HuH-7 (cell line): ENCODE results near the gene TST.

ENCODE experiments used
- DNase-seq: peaks from one replicate; pipeline ENCODE4 v3.0.0; 2011; ENCODE audit warnings: low spot score

Gene TST

DNA sequence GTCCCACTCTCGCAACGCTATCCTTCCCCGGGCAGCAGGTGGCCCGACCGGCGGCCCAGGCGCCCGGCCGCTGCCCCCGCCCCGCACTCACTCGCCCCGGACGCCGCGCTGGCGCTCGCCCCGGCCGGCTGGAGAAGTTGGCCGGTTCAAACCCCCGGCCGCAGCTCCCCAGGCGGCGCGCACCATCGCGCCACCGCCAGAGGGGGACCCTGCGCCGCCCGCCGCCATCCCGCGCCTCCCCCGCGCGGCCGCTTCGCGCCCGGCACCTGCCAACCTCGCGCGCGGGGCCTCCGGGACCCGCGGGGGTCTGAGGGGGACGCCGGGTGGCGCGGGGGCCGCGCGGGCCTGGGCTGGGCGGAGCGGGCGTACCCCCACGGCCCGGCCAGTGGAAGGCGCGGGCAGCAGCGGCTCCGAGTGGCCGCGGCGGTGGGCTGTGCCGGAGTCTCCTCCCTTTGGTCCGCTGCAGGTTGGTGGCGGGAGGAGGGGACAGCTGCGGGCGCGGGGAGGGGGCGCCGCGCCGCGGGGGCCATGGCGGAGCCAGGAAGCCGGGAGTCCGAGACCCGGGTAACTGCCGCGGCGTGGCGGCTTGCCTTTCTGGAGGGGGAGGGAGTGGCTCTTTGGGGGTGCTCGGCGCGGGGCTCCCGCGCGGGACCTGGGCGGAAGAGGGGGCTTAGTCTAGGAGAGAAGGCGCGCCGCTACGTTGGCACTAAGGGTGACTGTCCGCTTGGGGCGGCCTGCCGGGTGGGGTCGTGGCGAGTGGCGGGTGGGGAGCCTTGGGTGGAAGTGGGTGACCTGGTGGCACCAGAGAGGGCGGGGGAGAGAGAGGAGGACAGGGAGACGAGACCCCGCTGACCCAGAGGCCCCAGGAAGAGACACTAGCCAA, at the start of gene TST, which contains the start of gene MPST:
Gene TST, minus strand, starts transcription at position 139 of the 883 bp plus-strand sequence. CDS start 715 bp downstream, outside the sequence.
Gene MPST, plus strand, starts transcription at position 434 of the 883 bp plus-strand sequence. Its CDS starts 95 bp downstream, at position 529.
- DNase-seq: peak; percentile 94

DNA sequence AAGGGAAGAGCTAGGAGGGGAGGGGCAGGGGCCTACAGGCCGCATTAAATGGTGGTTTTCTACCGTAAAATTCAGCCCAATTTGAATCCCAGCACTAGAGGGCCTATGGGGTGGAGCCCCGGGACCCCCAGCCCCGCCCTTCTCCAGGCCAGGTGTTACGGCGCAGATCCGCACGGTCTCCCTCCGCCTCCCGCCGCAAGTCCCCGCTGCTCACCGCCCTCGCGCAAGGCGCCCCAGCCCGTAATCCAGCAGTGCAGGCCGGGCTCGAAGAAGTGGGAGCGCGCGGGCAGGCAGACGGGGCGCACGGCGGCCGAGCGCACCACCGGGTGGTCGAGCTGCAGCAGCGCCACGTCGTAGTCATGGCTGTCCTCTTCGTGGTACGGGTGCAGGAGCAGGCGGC, 49.6 kb upstream of the TST start:
- no peak for DNase-seq

GRCh38 chr22:37067428-37067827, 48.2 kb upstream of the TST start:
- no peak for DNase-seq

GRCh38 chr22:37065961-37066360, 46.7 kb upstream of the TST start:
- no peak for DNase-seq

GRCh38 chr22:37065180-37065579, 45.9 kb upstream of the TST start:
- DNase-seq: no peak

DNA sequence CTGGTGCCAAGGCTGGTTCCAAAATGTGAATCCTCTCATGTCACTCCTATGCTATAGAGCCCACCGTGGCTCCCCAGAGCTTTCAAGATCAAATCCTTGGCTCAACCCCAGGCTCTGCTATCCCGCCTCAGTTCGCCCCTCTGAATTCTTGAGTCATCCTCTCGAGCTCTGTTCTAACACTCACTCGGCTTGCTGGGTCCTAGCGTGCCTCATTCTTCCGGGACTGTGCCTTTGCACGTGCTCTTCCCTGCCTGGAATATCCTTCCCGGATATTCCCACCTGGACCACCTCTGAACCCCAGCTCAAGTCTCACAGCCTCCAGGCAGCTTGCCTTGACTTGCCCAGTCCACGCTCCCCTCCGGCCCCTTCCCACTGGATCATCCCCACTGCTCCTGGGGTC, 45.3 kb upstream of the TST start:
- no peak for DNase-seq

GRCh38 chr22:37063431-37064420, 44.5 kb upstream of the TST start:
- DNase-seq: no peak

DNA sequence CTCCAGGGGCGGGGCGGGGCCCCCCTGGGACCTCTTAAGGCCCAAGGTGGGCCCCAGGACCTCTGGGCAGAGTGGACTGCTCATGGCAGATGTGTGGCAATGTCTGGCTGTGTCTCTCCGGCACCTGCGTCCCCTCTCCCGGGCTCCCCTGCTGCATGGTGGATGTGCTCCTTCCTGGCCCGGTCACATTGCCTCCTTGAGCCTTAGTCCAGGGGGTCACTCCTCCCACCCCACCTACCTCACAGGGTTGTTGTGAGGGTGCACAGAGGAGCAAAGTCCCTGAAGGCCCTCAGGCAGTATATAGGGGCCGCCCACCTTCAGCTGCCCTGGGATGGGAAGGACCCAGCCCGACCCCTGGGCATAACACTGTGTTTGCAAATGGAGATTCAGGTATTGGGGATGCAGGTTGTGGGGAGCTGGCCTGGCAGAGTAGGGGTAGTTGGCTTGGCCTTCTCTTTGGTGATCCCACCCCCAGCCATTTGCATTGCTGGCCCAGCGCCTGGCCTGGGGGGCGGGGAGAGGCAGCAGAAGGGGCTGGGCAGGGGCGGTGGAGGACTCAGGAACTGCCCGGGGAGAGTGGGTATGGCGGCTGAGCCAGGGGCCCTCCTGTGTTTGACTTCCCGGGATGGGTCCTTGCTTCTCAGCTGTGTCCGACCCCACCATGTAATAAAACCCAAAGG, 43.6 kb upstream of the TST start:
- no peak for DNase-seq

- no peak for DNase-seq
Observed at GRCh38 chr22:37062376-37062675, 43.1 kb upstream of the TST start.

- DNase-seq: no peak
Observed at GRCh38 chr22:37061611-37062375, 42.5 kb upstream of the TST start.

GRCh38 chr22:37060801-37061610, 41.8 kb upstream of the TST start:
- no peak for DNase-seq

DNA sequence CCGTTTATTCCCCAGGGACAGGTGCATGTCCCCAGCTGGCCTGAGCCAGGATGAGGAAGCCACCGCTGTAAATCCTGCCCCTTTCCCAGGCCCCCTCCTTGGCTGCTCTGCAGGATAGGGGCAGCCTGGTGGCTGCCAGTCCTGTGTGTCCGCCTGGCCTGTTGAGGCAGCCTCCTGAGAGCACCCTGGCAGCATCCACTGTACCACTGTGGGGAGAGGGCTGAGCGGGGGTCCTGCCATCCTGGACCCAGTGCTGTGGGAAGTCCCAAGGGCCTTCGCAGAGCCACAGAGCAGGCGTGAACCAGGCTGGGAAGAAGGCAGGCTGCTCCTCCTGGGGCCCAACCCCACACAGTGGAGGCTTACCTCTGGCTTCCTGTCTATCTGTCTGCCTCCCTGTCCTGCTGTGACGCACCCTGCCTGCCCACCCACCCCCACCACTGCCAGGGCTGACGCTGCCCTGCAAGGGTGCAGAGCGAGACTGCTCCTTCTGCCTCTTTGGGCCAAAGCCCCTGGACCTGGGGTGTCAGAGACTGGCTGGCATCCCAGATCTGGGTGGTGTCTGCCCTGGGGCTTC, 40.7 kb upstream of the TST start:
- no peak for DNase-seq

DNA sequence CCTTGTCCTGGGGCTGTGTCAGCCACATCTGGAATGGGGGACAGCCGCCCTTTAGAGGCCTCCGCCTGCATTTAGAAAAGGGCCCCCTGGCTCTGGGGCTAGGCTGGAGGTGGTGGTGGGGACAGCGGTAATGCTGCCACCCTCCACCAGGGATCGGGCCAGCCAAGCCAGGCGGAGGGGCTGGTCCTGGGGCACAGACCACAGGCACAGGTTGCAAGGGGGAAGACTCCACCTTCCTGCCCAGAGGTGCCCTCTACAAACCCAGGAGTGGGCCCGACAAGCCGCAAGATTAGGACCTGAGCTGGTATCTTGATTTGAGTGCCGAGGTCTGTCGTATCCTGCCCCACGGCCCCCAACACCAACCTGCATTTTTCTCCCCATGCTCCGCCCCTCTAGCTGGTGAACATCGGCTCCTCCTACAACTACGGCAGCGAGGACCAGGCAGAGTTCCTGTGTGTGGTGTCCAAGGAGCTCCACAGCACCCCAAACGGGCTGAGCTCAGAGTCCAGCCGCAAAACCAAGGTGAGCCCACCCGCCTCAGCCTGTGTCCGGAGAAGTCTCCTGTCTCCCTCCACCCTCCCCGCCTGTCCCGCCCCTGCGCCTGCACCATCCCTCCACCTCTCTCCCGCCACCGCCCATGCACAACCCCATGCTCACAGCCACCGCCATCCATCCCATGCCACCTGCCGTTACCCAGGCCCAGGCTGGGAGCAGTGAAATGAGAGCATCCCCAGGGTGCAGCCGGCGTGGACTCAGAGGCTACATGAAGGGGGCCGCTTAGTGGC, 39.9 kb upstream of the TST start:
- DNase-seq: no peak

DNA sequence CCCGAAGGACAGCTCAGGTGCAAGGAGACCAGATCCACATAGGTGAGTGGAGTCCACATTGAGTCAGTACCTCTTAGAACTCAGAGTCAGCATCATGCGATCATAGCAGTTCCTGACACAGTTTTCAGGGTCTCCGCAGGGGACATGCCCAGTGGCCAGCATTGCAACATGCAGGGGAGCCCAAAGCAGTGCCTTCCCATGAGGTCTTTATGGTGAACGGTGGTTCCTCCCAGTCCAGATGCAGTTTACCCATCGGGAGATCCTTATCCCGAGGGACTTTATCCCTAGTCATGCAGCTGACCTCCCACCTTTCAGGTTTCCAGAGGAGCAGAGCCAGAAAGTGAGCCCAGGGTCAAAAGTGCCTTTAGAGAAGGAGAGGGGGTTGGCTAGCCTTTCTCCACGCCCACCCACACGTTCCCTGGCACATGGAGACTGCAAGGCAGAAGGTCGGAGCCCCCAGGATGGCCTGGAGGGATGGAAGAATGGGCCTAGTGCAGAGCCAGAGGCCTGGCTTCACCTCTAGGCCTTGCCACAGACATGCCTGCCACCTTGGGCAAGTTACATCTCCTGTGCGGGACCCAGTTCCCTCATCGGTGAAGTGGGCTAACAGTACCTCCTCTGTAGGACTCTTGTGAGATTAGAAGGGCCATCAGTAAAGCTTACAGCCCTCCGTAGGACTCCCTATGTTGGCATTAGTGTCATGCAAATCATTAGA, 38.7 kb upstream of the TST start:
- DNase-seq: no peak

DNA sequence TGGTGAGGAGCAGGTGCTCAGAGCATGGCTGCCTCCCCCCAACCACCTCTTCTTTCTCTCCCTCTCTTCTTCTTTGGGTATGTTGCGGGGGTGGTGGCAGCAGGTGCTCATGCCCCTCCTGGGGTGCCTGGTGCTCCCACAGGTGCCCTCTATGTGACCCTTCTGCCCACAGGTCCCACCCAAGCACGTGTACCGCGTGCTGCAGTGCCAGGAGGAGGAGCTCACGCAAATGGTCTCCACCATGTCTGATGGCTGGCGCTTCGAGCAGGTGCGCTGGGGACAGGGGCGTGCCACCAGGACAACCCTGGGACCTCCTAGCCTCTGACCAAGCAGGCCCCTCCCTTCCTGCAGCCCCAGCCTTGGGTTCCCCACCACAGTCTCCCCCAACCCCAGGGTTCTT, 38.0 kb upstream of the TST start:
- DNase-seq: no peak

- no peak for DNase-seq
Observed at GRCh38 chr22:37056246-37056645, 37.0 kb upstream of the TST start.

GRCh38 chr22:37054600-37055365, 35.5 kb upstream of the TST start:
- no peak for DNase-seq

- no peak for DNase-seq
Observed at GRCh38 chr22:37054056-37054395, 34.8 kb upstream of the TST start.
